Astrocyte (in vitro differentiated cells and primary cell): ENCODE data around the gene PPP2R5C.

Experiments used
- CTCF ChIP-seq: IDR thresholded peaks from 2 replicates; pipeline ENCODE4 v1.5.1; 2011; ENCODE audit warnings: low read depth, mild to moderate bottlenecking, inconsistent platforms, low read length, moderate library complexity; ENCODE audit not compliant: insufficient read depth
- EZH2 ChIP-seq: IDR thresholded peaks from 2 replicates; pipeline ENCODE4 v1.6.1; 2012; ENCODE audit warnings: mild to moderate bottlenecking, low read length, inconsistent platforms; ENCODE audit not compliant: insufficient read depth

DNA sequence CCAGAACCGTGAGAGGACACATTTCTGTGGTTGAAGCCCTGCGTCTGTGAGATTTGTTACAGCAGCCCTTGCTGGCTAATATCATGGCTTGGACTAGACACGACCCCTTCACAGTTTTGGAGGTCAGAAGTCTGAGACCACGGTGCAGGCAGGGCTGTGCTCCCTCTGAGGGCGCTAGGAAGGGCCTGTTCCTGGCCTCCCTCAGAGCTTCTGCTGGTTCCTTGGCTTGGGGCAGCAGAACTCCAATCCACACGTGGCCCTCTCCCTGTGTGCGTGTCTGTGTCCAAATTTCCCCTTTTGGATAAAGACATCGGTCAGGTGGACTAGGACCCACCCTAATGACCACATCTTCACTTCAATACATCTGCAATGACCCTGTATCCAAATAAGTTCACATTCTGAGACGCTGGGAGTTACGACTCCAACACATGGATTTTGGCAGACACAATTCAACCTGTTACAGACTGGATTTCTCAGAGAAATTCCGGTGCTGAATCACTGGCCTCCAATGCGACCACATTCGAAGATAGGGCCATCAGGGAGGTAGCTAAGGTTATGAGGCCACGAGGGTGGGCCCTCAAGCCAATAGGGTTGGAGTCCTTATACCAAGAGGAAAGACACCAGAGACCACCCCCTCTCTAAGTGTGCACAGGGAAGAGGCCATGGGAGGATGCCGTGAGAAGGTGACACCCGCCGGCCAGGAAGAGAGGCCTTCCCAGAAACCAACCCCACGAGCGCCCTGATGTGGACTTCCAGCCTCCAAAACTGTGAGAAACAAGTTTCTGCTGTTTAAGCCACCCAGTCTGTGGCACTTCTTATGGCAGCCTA is 43.6 kb upstream of the PPP2R5C start:
- TF ChIP-seq CTCF (no peak), EZH2 (no peak)
